HepG2 (cell line): ENCODE results near the gene PRR23E. TPM values are rescaled to one million over a fixed set of nuclear protein-coding genes. Genes with fewer than 3 reads are reported as not detected.

Experiments
- ATAC-seq: fragments of 200-7000 bp; cut with Tn5 transposase; 3 replicates; pipeline ENCODE4 v1.9.1; 2020; ENCODE audit warnings: mild to moderate bottlenecking, moderate library complexity
- BruUV-seq: library from RNA; stranded (reverse); fragments of 400-500 nt; replicated peaks from 2 replicates; lab custom pipeline; 2021; lab: Mats Ljungman, UMichigan
- CTCF ChIA-PET: fragments of 300-600 bp; formaldehyde crosslinking; extraction: SDS; loops from one replicate; lab custom pipeline; 2021; ENCODE audit warnings: low total read pairs, inconsistent platforms, low intra/inter-chr PET ratio; lab: Yijun Ruan, JAX
- POLR2A ChIA-PET: fragments of 350-600 bp; sonication (Branson Sonifier 250); formaldehyde crosslinking; loops from one replicate; lab custom pipeline; 2020; ENCODE audit warnings: antibody characterized with exemption, inconsistent platforms; lab: Yijun Ruan, JAX
- DNase-seq: peaks from one replicate; pipeline ENCODE4 v3.0.0-alpha.2; 2015; ENCODE audit warnings: low spot score
- FAIRE-seq: peaks from 3 replicates; lab custom pipeline; 2011; peaks lifted over from hg19 to GRCh38; lab: Jason Lieb, UNC
- H2AFZ ChIP-seq: one replicate; pipeline ENCODE4 v1.6.1; 2011; ENCODE audit warnings: low read length, inconsistent platforms
- H3K27ac ChIP-seq: fragments of 300-600 bp; 3 replicates; pipeline ENCODE4 v1.8.0; 2011; ENCODE audit warnings: mixed run types, mild to moderate bottlenecking, mixed read lengths, low read length, inconsistent platforms; ENCODE audit not compliant: insufficient read depth; ENCODE audit errors: extremely low read length
- H3K27me3 ChIP-seq, 2 experiments: fragments of 200-600 bp in 1 of 2; 2 replicates in 1 of 2; 3 replicates in 1 of 2; pipeline versions ENCODE4 v1.6.0 to v1.8.0; 2011; ENCODE audit warnings: low read length in 2 of 2, mild to moderate bottlenecking in 2 of 2, moderate library complexity in 2 of 2, inconsistent platforms in 1 of 2; ENCODE audit not compliant: insufficient read depth in 2 of 2, control insufficient read depth in 1 of 2
- H3K36me3 ChIP-seq, 2 experiments: fragments of 200-600 bp in 1 of 2; replicated peaks in 1 of 2; 2 replicates in 1 of 2; 3 replicates in 1 of 2; pipeline versions ENCODE4 v1.5.1 to v1.8.0; 2011; ENCODE audit warnings: low read length in 2 of 2, inconsistent platforms in 1 of 2; ENCODE audit not compliant: insufficient read depth in 2 of 2, control insufficient read depth in 1 of 2
- H3K4me1 ChIP-seq: 2 replicates; pipeline ENCODE4 v1.5.1; 2012; ENCODE audit warnings: low read length, inconsistent platforms; ENCODE audit not compliant: insufficient read depth
- H3K4me2 ChIP-seq: 2 replicates; pipeline ENCODE4 v1.6.0; 2011; ENCODE audit warnings: low read depth, low read length, inconsistent platforms
- H3K4me3 ChIP-seq, 3 experiments: fragments of 200-600 bp in 1 of 3; sonication (generic), shearing (Covaris generic) in 1 of 3; replicated peaks in 1 of 3; 2 replicates each; pipeline ENCODE4 v1.5.1; 2011 to 2016; ENCODE audit warnings: low read length in 3 of 3, inconsistent platforms in 2 of 3, low read depth in 2 of 3, mild to moderate bottlenecking in 2 of 3, control low read depth in 1 of 3, mixed read lengths in 1 of 3; ENCODE audit not compliant: insufficient read depth in 1 of 3
- H3K79me2 ChIP-seq: one replicate; pipeline ENCODE4 v1.6.1; 2011; ENCODE audit warnings: low read length, inconsistent platforms; ENCODE audit not compliant: insufficient read depth
- H3K9ac ChIP-seq: 2 replicates; pipeline ENCODE4 v1.6.0; 2011; ENCODE audit warnings: mild to moderate bottlenecking, low read depth, low read length, inconsistent platforms; ENCODE audit not compliant: insufficient read depth
- H3K9me3 ChIP-seq: 2 replicates; pipeline ENCODE4 v1.5.1; 2012; ENCODE audit warnings: mild to moderate bottlenecking, low read length
- H4K20me1 ChIP-seq: 2 replicates; pipeline ENCODE4 v1.6.0; 2011; ENCODE audit warnings: inconsistent platforms, mild to moderate bottlenecking, low read length, moderate library complexity; ENCODE audit not compliant: insufficient read depth
- ARID3A ChIP-seq: IDR thresholded peaks from 2 replicates; pipeline ENCODE4 v1.6.1; 2012; ENCODE audit warnings: low read depth, low read length, improper control_type of control experiment
- IRF2 ChIP-seq: IDR thresholded peaks from 2 replicates; pipeline ENCODE4 v1.6.1; 2018; ENCODE audit warnings: missing genetic modification reagents, missing compliant biosample characterization
- MBNL3 ChIP-seq: fragments of 250-450 bp; sonication (Bioruptor Pico); conservative IDR thresholded peaks from 2 replicates; pipeline ENCODE4 v1.8.0; 2022; ENCODE audit warnings: mild to moderate bottlenecking, inconsistent platforms
- POLR2G ChIP-seq: fragments of 200-400 bp; formaldehyde crosslinking; IDR thresholded peaks from 2 replicates; pipeline ENCODE4 v1.6.1; 2018; ENCODE audit warnings: mild to moderate bottlenecking, low read depth, low read length, moderate library complexity
- RELA ChIP-seq: sonication (generic); formaldehyde crosslinking; IDR thresholded peaks from 2 replicates; pipeline ENCODE4 v1.4.0; 2020; ENCODE audit warnings: missing genetic modification reagents
- RNF2 ChIP-seq: fragments of 450-650 bp; conservative IDR thresholded peaks from 2 replicates; pipeline ENCODE4 v1.6.1; 2016; ENCODE audit warnings: low read depth
- SP2 ChIP-seq: sonication (generic); formaldehyde crosslinking; IDR thresholded peaks from 2 replicates; pipeline ENCODE4 v1.5.1; 2020; ENCODE audit warnings: mild to moderate bottlenecking, missing genetic modification reagents
- THYN1 ChIP-seq: sonication (generic); formaldehyde crosslinking; IDR thresholded peaks from 2 replicates; pipeline ENCODE4 v1.8.1; 2023; ENCODE audit warnings: low read depth, mild to moderate bottlenecking, moderate library complexity, missing genetic modification reagents, borderline replicate concordance
- ZNF614 ChIP-seq: IDR thresholded peaks from 2 replicates; pipeline ENCODE4 v1.6.1; 2018; ENCODE audit warnings: missing biosample characterization, missing genetic modification reagents, inconsistent platforms, borderline replicate concordance
- WGBS: methylation state at CpG from one replicate; pipeline ENCODE4 v1.1.6; 2017; ENCODE audit warnings: low lambda C conversion rate; 5-methylcytosine and 5-hydroxymethylcytosine counted together
- in situ Hi-C: cut with HindIII; loops from 2 replicates; pipeline ENCODE4 v1.10.0; 2017; ENCODE audit warnings: low pct_unique_long_range_greater_than_20kb; ENCODE audit not compliant: extremely low pct_ligation_motif_present
- intact Hi-C: fragments of 100-400 bp; cut with micrococcal nuclease; formaldehyde crosslinking; loops from one replicate; pipeline ENCODE4 v1.10.0; 2022; ENCODE audit not compliant: unreplicated experiment
- polyA plus RNA-seq, 8 experiments: library from polyadenylated mRNA; depleted of rRNA in 3 of 8; stranded (reverse) in 7 of 8; unstranded in 1 of 8; fragments of >200 nt; fragmentation: Illumina TruSeq in 4 of 8; extraction: Trizol in 4 of 8; gene quantifications; 2 replicates each; pipeline versions ENCODE4 v1.2.1 to v1.2.3, GENCODE V29; 2011 to 2016; ENCODE audit warnings: low read depth in 4 of 8, missing spikeins in 1 of 8, mixed read lengths in 1 of 8; ENCODE audit not compliant: insufficient read depth in 1 of 8
- total RNA-seq, 5 experiments: library from RNA; depleted of rRNA; stranded (reverse); fragments of >200 nt; fragmentation: Illumina TruSeq; extraction: Trizol; gene quantifications; 2 replicates each; pipeline ENCODE4 v1.2.3, GENCODE V29; 2016; ENCODE audit warnings: low read depth in 1 of 5

The PRR23E gene
- total and polyA plus RNA-seq, 2 of the 13 experiments (the other 11 are each of a cell fraction or from before 2014, with no cell fraction given): not detected

GRCh38 chr3:127168271-127168670 lies 24.7 kb upstream of the PRR23E start:
- Histone ChIP-seq H3K9ac (no peak overlapping the region), H3K4me1 (no peaks in the 10 kb centered on the region), H4K20me1 (peaks cover 1% of the 10 kb centered on the region; the same call in 1 of the 2 replicates), H3K9me3 (no peaks in the 10 kb centered on the region), H2AFZ (no peak overlapping the region), H3K27me3 (peaks cover 2 to 21% of the 10 kb centered on the region in 2 experiments; a peak in 3 of 5 replicates), H3K4me3 (no peak overlapping the region), H3K4me2 (no peak overlapping the region)
- FAIRE-seq (no peak), DNase-seq (no peak)
- 4% methylated on average over 6 of the region's 6 CpGs for WGBS
- POLR2A ChIA-PET: no interaction called here
- in situ Hi-C loops: no loop called here
- CTCF ChIA-PET: no interaction called here
- TF ChIP-seq ARID3A: no peak
- no peak for TF ChIP-seq SP2 (CRISPR knock-in tag)
- no peak for TF ChIP-seq POLR2G
- no peak for TF ChIP-seq ZNF614 (CRISPR knock-in tag)
- no peak for TF ChIP-seq RELA (CRISPR knock-in tag)
- TF ChIP-seq IRF2 (CRISPR knock-in tag): no peak
- no peak for TF ChIP-seq RNF2
- no peak for TF ChIP-seq THYN1
- TF ChIP-seq MBNL3 (CRISPR knock-in tag): no peak
- TF ChIP-seq, all 625 proteins: peak for 0
- Histone ChIP-seq H3K36me3 (no peaks in the 10 kb centered on the region), H3K27ac (no peak overlapping the region), H3K79me2 (no peaks in the 10 kb centered on the region)
- no peak for ATAC-seq
- no TSS peak for BruUV-seq
- intact Hi-C loops: no loop called here
